HEK293 (cell line): ENCODE data around the gene SLC19A2.

Source experiments
- CTCF ChIA-PET: fragments of 350-600 bp; formaldehyde crosslinking; extraction: SDS; loops from one replicate; lab custom pipeline; 2021; ENCODE audit warnings: antibody characterized with exemption; lab: Yijun Ruan, JAX
- POLR2A ChIA-PET: fragments of 300-600 bp; formaldehyde crosslinking; extraction: SDS; loops from one replicate; lab custom pipeline; 2020; ENCODE audit warnings: antibody characterized with exemption, inconsistent platforms; lab: Yijun Ruan, JAX
- H3K27ac ChIP-seq: fragments of 200-500 bp; sonication (Bioruptor generic); 2 replicates; pipeline ENCODE4 v1.5.1; 2014; ENCODE audit warnings: low read depth, low read length, control low read depth, inconsistent platforms; ENCODE audit errors: extremely low read depth
- H3K36me3 ChIP-seq, 2 experiments: fragments of 200-500 bp in 1 of 2; sonication (Bioruptor generic) in 1 of 2; 1 replicate in 1 of 2; 2 replicates in 1 of 2; pipeline ENCODE4 v1.5.1; 2014 to 2017; ENCODE audit warnings: inconsistent platforms in 2 of 2, low read length in 2 of 2; ENCODE audit not compliant: control insufficient read depth in 2 of 2, insufficient read depth in 1 of 2
- H3K4me1 ChIP-seq: fragments of 200-500 bp; sonication (Bioruptor generic); 2 replicates; pipeline ENCODE4 v1.5.1; 2014; ENCODE audit warnings: mild to moderate bottlenecking, low read length, inconsistent platforms; ENCODE audit not compliant: control insufficient read depth, insufficient read depth
- H3K4me3 ChIP-seq: 2 replicates; pipeline ENCODE4 v1.5.1; 2011; ENCODE audit warnings: low read depth, mild to moderate bottlenecking, control low read depth, low read length, moderate library complexity
- H3K9me3 ChIP-seq: fragments of 200-500 bp; sonication (Bioruptor generic); 2 replicates; pipeline ENCODE4 v1.5.1; 2014; ENCODE audit warnings: low read depth, low read length, inconsistent platforms; ENCODE audit not compliant: control insufficient read depth, insufficient read depth
- HOXD13 ChIP-seq: sonication (generic); formaldehyde crosslinking; IDR thresholded peaks from 2 replicates; pipeline ENCODE4 v1.8.0; 2022; ENCODE audit warnings: missing genetic modification reagents, borderline replicate concordance
- KLF16 ChIP-seq: fragments of 450-650 bp; formaldehyde crosslinking; IDR thresholded peaks from 2 replicates; pipeline ENCODE4 v1.5.1; 2017; ENCODE audit warnings: missing biosample characterization, missing genetic modification characterization
- MZF1 ChIP-seq: fragments of 450-650 bp; formaldehyde crosslinking; IDR thresholded peaks from 2 replicates; pipeline ENCODE4 v1.5.1; 2017; ENCODE audit warnings: missing biosample characterization, missing genetic modification characterization, borderline replicate concordance
- YY2 ChIP-seq: fragments of 450-650 bp; formaldehyde crosslinking; IDR thresholded peaks from 2 replicates; pipeline ENCODE4 v1.5.1; 2016; ENCODE audit warnings: missing biosample characterization, missing genetic modification characterization
- ZBTB49 ChIP-seq: fragments of 450-650 bp; formaldehyde crosslinking; IDR thresholded peaks from 2 replicates; pipeline ENCODE4 v1.5.1; 2016; ENCODE audit warnings: missing biosample characterization, missing genetic modification characterization, low read depth
- ZNF138 ChIP-seq: fragments of 450-650 bp; formaldehyde crosslinking; IDR thresholded peaks from 2 replicates; pipeline ENCODE4 v1.5.1; 2016; ENCODE audit warnings: missing biosample characterization, missing genetic modification characterization, borderline replicate concordance
- ZNF146 ChIP-seq: fragments of 450-650 bp; formaldehyde crosslinking; IDR thresholded peaks from 2 replicates; pipeline ENCODE4 v1.5.1; 2016; ENCODE audit warnings: missing biosample characterization, missing genetic modification characterization
- ZNF157 ChIP-seq: fragments of 450-650 bp; formaldehyde crosslinking; IDR thresholded peaks from 2 replicates; pipeline ENCODE4 v1.5.1; 2016; ENCODE audit warnings: missing biosample characterization, missing genetic modification characterization
- ZNF214 ChIP-seq: fragments of 450-650 bp; formaldehyde crosslinking; IDR thresholded peaks from 2 replicates; pipeline ENCODE4 v1.5.1; 2017; ENCODE audit warnings: missing biosample characterization, mild to moderate bottlenecking, missing genetic modification characterization, borderline replicate concordance
- ZNF513 ChIP-seq: fragments of 450-650 bp; IDR thresholded peaks from 2 replicates; pipeline ENCODE4 v1.5.1; 2018; ENCODE audit warnings: missing biosample characterization, missing genetic modification characterization
- TF ChIP-seq, protein P1 (sequence below): fragments of 450-650 bp; formaldehyde crosslinking; IDR thresholded peaks from 2 replicates; pipeline ENCODE4 v1.5.1; 2016; ENCODE audit warnings: missing biosample characterization, missing genetic modification characterization
- TF ChIP-seq, protein P2 (sequence below): fragments of 450-650 bp; formaldehyde crosslinking; IDR thresholded peaks from 2 replicates; pipeline ENCODE4 v1.5.1; 2016; ENCODE audit warnings: missing biosample characterization, missing genetic modification characterization
- TF ChIP-seq, protein P3 (sequence below): fragments of 450-650 bp; formaldehyde crosslinking; IDR thresholded peaks from 2 replicates; pipeline ENCODE4 v1.5.1; 2016; ENCODE audit warnings: missing biosample characterization, missing genetic modification characterization
- TF ChIP-seq, protein P4 (sequence below): fragments of 450-650 bp; formaldehyde crosslinking; IDR thresholded peaks from 2 replicates; pipeline ENCODE4 v1.5.1; 2016; ENCODE audit warnings: missing biosample characterization, missing genetic modification characterization

Gene SLC19A2

DNA sequence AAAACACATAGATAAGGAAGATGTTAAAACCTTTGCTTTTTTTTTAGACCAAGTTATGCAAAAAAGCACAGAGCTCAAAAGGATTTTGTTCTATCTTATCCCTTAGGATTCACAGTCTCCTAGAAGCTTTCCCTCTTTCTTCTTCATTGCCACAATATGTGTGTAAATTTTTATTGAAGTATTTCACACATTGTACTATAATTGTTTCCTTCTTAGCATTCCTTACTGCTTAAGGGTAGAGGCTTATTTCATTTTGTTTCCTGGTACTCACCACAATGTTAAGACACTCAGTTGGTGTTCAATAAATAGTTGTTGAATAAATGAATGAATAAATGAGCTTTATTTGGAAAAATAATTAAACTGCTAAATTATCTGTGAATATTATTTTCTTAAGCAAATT lies 29.9 kb upstream of the SLC19A2 start:
- ChIA-PET POLR2A (no interaction called here), CTCF (no interaction called here)
- H3K36me3 ChIP-seq: no peaks in the 10 kb centered on the region

GRCh38 chr1:169514566-169515270 lies 29.0 kb upstream of the SLC19A2 start:
- no peak for TF ChIP-seq ZNF214
- Histone ChIP-seq H3K4me3 (no peak overlapping the region), H3K36me3 (no peaks in the 10 kb centered on the region), H3K9me3 (no peaks in the 10 kb centered on the region), H3K27ac (no peak overlapping the region), H3K4me1 (no peaks in the 10 kb centered on the region)
- ChIA-PET CTCF (no interaction called here), POLR2A (no interaction called here)

More for the DNA sequence above, 29.9 kb upstream of the SLC19A2 start:
- H3K9me3 ChIP-seq: no peaks in the 10 kb centered on the region
- H3K27ac ChIP-seq: no peak overlapping the region
- H3K4me1 ChIP-seq: no peaks in the 10 kb centered on the region
- H3K4me3 ChIP-seq: no peak overlapping the region
- TF ChIP-seq, protein P1, sequence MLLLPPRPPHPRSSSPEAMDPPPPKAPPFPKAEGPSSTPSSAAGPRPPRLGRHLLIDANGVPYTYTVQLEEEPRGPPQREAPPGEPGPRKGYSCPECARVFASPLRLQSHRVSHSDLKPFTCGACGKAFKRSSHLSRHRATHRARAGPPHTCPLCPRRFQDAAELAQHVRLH (tag by site-specific recombination): no peak
- no peak for TF ChIP-seq MZF1
- TF ChIP-seq ZBTB49 (tag by site-specific recombination): no peak
- TF ChIP-seq, protein P2, sequence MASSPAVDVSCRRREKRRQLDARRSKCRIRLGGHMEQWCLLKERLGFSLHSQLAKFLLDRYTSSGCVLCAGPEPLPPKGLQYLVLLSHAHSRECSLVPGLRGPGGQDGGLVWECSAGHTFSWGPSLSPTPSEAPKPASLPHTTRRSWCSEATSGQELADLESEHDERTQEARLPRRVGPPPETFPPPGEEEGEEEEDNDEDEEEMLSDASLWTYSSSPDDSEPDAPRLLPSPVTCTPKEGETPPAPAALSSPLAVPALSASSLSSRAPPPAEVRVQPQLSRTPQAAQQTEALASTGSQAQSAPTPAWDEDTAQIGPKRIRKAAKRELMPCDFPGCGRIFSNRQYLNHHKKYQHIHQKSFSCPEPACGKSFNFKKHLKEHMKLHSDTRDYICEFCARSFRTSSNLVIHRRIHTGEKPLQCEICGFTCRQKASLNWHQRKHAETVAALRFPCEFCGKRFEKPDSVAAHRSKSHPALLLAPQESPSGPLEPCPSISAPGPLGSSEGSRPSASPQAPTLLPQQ (tag by site-specific recombination): no peak
- TF ChIP-seq KLF16: no peak
- TF ChIP-seq, protein P3, sequence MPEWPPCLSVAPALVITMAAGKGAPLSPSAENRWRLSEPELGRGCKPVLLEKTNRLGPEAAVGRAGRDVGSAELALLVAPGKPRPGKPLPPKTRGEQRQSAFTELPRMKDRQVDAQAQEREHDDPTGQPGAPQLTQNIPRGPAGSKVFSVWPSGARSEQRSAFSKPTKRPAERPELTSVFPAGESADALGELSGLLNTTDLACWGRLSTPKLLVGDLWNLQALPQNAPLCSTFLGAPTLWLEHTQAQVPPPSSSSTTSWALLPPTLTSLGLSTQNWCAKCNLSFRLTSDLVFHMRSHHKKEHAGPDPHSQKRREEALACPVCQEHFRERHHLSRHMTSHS (tag by site-specific recombination): no peak
- no peak for TF ChIP-seq HOXD13 (CRISPR knock-in tag)
- TF ChIP-seq ZNF513 (tag by site-specific recombination): no peak
- no peak for TF ChIP-seq YY2
- TF ChIP-seq ZNF138: no peak
- no peak for TF ChIP-seq ZNF157 (tag by site-specific recombination)
- TF ChIP-seq, protein P4, sequence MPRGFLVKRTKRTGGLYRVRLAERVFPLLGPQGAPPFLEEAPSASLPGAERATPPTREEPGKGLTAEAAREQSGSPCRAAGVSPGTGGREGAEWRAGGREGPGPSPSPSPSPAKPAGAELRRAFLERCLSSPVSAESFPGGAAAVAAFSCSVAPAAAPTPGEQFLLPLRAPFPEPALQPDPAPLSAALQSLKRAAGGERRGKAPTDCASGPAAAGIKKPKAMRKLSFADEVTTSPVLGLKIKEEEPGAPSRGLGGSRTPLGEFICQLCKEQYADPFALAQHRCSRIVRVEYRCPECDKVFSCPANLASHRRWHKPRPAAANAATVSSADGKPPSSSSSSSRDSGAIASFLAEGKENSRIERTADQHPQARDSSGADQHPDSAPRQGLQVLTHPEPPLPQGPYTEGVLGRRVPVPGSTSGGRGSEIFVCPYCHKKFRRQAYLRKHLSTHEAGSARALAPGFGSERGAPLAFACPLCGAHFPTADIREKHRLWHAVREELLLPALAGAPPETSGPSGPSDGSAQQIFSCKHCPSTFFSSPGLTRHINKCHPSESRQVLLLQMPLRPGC (tag by site-specific recombination): no peak
- no peak for TF ChIP-seq ZNF146 (tag by site-specific recombination)
